Astrocyte (in vitro differentiated cells and primary cell): ENCODE data around the gene WNT7B.

Experiments
- CTCF ChIP-seq: IDR thresholded peaks from 2 replicates; pipeline ENCODE4 v1.5.1; 2011; ENCODE audit warnings: low read depth, mild to moderate bottlenecking, inconsistent platforms, low read length, moderate library complexity; ENCODE audit not compliant: insufficient read depth
- EZH2 ChIP-seq: IDR thresholded peaks from 2 replicates; pipeline ENCODE4 v1.6.1; 2012; ENCODE audit warnings: mild to moderate bottlenecking, low read length, inconsistent platforms; ENCODE audit not compliant: insufficient read depth

- TF ChIP-seq CTCF: no peak
- TF ChIP-seq EZH2: no peak
Measured at GRCh38 chr22:45897736-45898135, 79.2 kb downstream of the WNT7B start.
